Urothelium cell line (cell line): ENCODE results near the gene TEX13C.
"Not testable (repeated sequence)": the region's sequence is repeated elsewhere in the genome, so short reads cannot be mapped to it uniquely, and the experiment has no call there.

Experiments used
- DNase-seq: peaks from one replicate; pipeline ENCODE4 v3.0.0; 2011; ENCODE audit warnings: low spot score, mixed read lengths
- FAIRE-seq: peaks from 2 replicates; lab custom pipeline; 2011; peaks lifted over from hg19 to GRCh38; lab: Jason Lieb, UNC

Gene TEX13C

GRCh38 chrX:125319646-125320521, at the start of gene TEX13C:
TSS of gene TEX13C (plus strand) at chrX:125319871. CDS start at chrX:125320120, 249 bp downstream.
- FAIRE-seq (no peak), DNase-seq (no peak)

GRCh38 chrX:125287282-125287681, 32.4 kb upstream of the TEX13C start:
- no peak for DNase-seq
- no peak for FAIRE-seq

- FAIRE-seq (no peak), DNase-seq (no peak)
Observed at GRCh38 chrX:125288343-125288742, 31.3 kb upstream of the TEX13C start.

DNA sequence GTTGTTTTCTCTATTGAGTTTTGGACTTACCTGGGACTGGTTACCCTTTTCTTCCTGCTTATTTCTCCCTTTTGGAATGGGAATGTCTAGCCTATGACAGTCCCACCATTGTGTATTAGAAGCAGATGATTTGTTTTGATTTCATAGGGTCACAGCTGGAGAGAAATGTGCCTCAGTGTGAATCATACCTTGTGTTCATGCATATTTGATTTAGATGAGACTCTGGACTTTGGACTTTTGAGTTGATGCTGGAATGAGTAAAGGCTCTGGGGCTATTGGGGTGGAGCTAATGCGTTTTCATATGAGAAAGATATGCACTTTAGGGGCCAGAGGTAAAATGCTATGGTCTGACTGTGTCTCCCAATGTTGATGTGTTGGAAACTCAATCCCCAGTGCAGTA, 30.5 kb upstream of the TEX13C start:
- FAIRE-seq (no peak), DNase-seq (no peak)

GRCh38 chrX:125289920-125290319, 29.8 kb upstream of the TEX13C start:
- FAIRE-seq (no peak), DNase-seq (no peak)

DNA sequence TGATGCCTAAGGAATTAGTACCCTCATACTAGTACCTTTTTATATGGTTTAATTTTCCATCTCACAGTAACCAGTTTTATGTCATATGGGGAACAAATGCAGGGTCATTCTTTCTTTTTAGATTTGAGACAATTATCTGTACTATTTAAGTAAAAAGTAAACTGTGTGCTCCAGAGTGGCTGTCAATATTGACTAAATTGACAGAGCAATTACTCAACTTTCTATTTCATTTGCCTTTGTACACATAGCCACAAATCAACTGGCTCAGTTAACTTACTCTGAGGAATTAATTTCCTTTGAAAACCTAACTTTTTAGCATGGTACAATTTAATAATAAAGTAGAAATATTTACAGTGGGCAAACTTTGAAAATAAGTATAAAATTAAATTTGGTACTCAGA, 28.5 kb upstream of the TEX13C start:
- FAIRE-seq: no peak
- no peak for DNase-seq

DNA sequence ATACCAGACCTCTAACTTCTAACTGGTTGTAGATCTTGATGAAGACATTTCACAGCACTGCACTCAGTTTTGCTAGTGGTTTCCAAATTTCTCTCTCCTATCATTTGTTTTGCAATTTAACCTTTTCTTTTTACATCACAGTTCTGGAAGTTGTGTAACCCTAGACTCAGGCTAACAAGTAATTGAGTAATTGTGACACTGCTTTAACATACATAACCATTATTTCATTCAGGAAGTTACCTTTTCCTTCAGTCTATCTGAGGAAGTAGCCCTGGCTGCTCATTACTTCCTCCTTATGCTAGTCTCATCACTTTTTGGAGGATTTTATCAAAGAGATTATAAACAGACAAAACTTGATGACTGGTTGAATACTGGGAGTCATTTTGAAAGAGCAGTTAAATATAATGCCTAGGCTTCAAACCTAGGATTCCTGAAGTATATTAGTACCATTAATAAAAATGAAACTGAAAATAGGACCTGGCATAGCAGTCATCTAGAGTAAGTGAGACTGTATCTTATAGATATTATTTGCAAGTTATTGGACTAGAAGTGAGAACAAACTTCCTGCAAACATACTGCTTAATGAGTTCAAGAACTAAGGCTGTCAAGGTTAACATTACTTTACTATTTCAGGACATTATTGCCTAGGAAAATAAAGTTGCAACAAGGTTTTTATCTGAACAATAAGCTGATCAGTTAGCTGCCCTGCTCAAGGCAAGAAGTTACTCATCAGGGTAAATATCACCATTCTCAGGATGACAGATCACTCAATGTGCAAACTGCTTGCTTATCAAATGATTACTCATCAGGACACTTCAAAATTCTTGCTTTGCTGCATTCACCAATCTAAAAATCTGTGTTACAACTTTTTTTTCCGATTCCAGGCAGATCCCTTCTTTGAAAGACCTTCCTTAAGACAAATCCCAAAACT, 25.6 kb upstream of the TEX13C start:
- no peak for DNase-seq
- FAIRE-seq: no peak

- FAIRE-seq (no peak), DNase-seq (no peak)
Observed at GRCh38 chrX:125295337-125295736, 24.3 kb upstream of the TEX13C start.

DNA sequence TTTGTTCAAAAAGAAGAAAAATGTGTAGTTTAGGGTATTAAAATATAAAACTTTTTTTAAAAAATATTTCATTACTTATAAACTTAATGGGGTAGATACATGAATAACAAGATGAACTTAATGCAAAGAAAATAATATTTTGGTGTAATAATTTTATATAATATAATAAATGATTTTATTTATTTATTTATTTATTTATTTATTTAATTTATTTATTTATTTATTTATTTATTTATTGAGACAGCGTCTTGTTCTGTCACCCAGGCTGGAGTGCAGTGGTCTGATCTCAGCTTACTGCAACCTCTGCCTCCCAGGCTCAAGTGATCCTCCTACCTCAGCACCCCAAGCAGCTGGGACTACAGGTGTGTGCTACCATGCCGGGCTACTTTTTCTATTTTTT, 20.8 kb upstream of the TEX13C start:
- DNase-seq (no peak), FAIRE-seq (no peak)

- FAIRE-seq (no peak), DNase-seq (no peak)
Observed at GRCh38 chrX:125306335-125306866, 13.3 kb upstream of the TEX13C start.

DNA sequence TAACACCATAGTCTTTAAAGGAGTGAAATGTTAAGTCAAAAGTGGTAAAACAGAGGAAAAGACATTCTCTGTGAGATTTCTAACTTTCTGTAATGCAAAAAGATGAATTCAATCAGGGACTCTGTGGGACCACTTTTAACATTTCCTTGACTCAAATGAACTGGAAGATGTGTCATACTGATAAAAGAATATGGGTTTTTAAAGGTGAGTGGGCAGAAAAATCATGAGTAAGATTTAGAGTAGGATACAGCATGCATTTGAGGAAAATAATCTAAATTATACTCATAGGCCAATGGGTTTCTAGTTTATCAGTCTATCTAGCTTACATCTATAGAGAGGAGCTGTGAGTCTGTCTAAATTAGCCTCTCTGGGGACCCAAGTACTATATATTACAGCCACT, 11.0 kb upstream of the TEX13C start:
- DNase-seq: no peak
- FAIRE-seq: no peak

DNA sequence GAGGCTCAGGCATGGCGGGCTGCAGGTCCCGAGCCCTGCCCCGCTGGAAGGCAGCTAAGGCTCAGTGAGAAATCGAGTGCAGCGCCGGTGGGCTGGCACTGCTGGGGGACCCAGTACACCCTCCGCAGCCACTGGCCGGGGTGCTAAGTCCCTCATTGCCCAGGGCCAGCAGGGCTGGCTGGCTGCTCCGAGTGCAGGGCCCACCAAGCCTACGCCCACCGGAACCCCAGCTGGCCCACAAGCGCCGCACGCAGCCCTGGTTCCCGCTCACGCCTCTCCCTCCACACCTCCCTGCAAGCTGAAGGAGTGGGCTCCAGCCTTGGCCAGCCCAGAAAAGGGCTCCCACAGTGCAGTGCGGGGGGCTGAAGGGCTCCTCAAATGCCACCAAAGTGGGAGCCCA, 505 bp upstream of the TEX13C start:
- not testable (repeated sequence) for DNase-seq, FAIRE-seq

DNA sequence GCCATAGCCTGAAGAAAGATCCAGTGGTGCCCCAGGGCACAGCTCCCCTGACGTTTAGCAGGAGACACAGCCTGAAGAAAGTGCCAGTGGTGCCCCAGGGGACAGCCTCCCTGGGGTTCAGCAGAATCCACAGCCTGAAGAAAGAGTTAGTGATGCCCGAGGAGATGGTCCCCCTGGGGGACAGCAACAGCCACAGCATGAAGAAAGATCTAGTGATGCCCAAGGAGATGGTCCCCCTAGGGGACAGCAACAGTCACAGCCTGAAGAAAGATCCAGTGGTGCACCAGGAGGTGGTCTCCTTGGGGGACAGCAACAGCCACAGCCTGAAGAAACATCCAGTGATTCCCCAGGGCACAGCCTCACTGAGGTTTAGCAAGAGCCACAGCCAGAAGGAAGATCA, 2.8 kb downstream of the TEX13C start:
- DNase-seq: no peak
- FAIRE-seq: no peak

DNA sequence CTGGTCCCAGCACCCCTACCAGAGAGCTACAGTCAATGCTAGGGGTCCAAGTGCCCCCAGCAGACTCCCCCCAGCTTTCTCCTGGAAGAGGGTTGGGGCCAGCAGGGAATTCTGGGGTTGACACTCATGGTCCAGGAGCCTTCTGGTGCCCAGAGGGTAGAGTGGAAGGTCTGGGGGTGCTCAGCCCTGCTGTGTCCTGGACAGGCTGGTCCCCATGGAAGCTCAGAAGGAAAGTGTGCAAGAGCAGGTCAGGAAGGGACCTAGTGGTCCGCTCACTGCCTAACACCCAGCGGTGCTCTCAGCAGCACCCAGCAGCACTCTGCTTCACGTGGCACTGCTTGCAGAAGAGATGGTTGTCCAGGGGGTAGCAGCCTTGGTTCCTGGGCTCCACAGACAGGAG, 6.9 kb downstream of the TEX13C start:
- no peak for DNase-seq
- FAIRE-seq: no peak

- DNase-seq (no peak), FAIRE-seq (no peak)
Observed at GRCh38 chrX:125327891-125328290, 8.2 kb downstream of the TEX13C start.

DNA sequence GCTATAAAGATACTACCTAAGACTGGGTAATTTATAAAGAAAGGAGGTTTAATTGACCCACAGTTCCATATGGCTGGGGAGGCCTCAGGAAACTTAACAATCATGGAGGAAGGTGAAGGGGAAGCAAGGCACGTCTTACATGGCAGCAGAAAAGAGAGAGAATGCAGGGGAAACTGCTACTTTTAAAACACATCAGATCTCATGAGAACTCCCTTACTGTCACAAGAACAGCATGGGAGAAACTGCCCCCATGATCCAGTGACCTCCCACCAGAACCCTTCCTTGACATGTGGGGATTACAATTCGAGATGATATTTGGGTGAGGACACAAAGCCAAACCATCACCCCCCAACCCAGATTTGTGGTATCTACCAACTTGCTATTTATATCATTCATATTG, 13.9 kb downstream of the TEX13C start:
- FAIRE-seq (no peak), DNase-seq (no peak)

- DNase-seq (no peak), FAIRE-seq (no peak)
Observed at GRCh38 chrX:125340490-125340889, 20.8 kb downstream of the TEX13C start.

- no peak for FAIRE-seq
- DNase-seq: no peak
Observed at GRCh38 chrX:125374169-125374568, 54.5 kb downstream of the TEX13C start.
